HEK293T (cell line): Measurements from ENCODE around the gene NGF.

Source experiments
- FOXA1 ChIP-seq: fragments of 450-650 bp; IDR thresholded peaks from 2 replicates; pipeline ENCODE4 v1.6.1; 2016; ENCODE audit warnings: mild to moderate bottlenecking
- FOXK2 ChIP-seq: fragments of 450-650 bp; IDR thresholded peaks from 2 replicates; pipeline ENCODE4 v1.6.1; 2016; ENCODE audit warnings: mild to moderate bottlenecking
- LEF1 ChIP-seq: fragments of 450-650 bp; IDR thresholded peaks from 2 replicates; pipeline ENCODE4 v1.6.1; 2017; ENCODE audit warnings: mild to moderate bottlenecking, borderline replicate concordance
- SUZ12 ChIP-seq: fragments of 450-650 bp; IDR thresholded peaks from 2 replicates; pipeline ENCODE4 v1.6.1; 2016; ENCODE audit warnings: mild to moderate bottlenecking

- TF ChIP-seq FOXA1 (no peak), LEF1 (no peak), FOXK2 (no peak), SUZ12 (no peak)
Observed at GRCh38 chr1:115239148-115239422, 99.0 kb downstream of the NGF start.
